Measurements from ENCODE around the gene ZNF213.
A peak's percentile ranks its signal among the peaks of the same experiment; 100 is the strongest.

The ZNF213 gene

GRCh38 chr16:3150346-3151218, 15.8 kb downstream of the ZNF213 start (continued):
- TF ChIP-seq ZNF391 (tag by site-specific recombination; IDR thresholded peaks at IDR 0.05; ENCODE audit: borderline replicate concordance, low read depth) (peak; percentile 88; the same call in 1 of the 2 replicates), ZNF629 (tag by site-specific recombination; IDR thresholded peaks at IDR 0.05) (peak; percentile 85), PRDM1 (tag by site-specific recombination; IDR thresholded peaks at IDR 0.05) (no peak), ZNF221 (tag by site-specific recombination; IDR thresholded peaks at IDR 0.05; ENCODE audit: borderline replicate concordance) (no peak), PATZ1 (tag by site-specific recombination; IDR thresholded peaks at IDR 0.05) (no peak), RBAK (tag by site-specific recombination; IDR thresholded peaks at IDR 0.05) (no peak), ZBTB49 (tag by site-specific recombination; IDR thresholded peaks at IDR 0.05; ENCODE audit: low read depth) (no peak), ATF2 (tag by site-specific recombination; IDR thresholded peaks at IDR 0.05; ENCODE audit: low read depth) (no peak), ZNF610 (tag by site-specific recombination; IDR thresholded peaks at IDR 0.05; ENCODE audit: borderline replicate concordance) (0 out of 2 replicates have a peak, but pooled peaks have one; percentile 9), ZNF398 (tag by site-specific recombination; IDR thresholded peaks at IDR 0.05) (no peak), SCRT2 (tag by site-specific recombination; IDR thresholded peaks at IDR 0.05) (no peak; the same call in none of the 2 replicates), ZNF324 (tag by site-specific recombination; IDR thresholded peaks at IDR 0.05) (0 out of 2 replicates have a peak, but pooled peaks have one; percentile 48), ZBTB6 (tag by site-specific recombination; IDR thresholded peaks at IDR 0.05) (peak; percentile 82; the same call in 1 of the 2 replicates), ZNF529 (tag by site-specific recombination; IDR thresholded peaks at IDR 0.05; ENCODE audit: insufficient replicate concordance) (no peak), REST (tag by site-specific recombination; IDR thresholded peaks at IDR 0.05) (no peak), ZNF596 (tag by site-specific recombination; IDR thresholded peaks at IDR 0.05) (0 out of 2 replicates have a peak, but pooled peaks have one; percentile 5), KLF1 (tag by site-specific recombination; IDR thresholded peaks at IDR 0.05) (peak; percentile 17; the same call in 1 of the 2 replicates), PRDM10 (tag by site-specific recombination; IDR thresholded peaks at IDR 0.05) (peak; percentile 80), ZNF707 (tag by site-specific recombination; IDR thresholded peaks at IDR 0.05) (no peak)

Data from HEK293 (cell line).